GM18511 (cell line): ENCODE results near the gene SQOR.

ENCODE experiments used
- ATAC-seq: cut with Tn5 transposase; IDR thresholded peaks from one replicate; pipeline ENCODE4 v1.9.1; 2021; ENCODE audit warnings: mild to moderate bottlenecking, moderate library complexity; ENCODE audit not compliant: unreplicated experiment

Gene SQOR

GRCh38 chr15:45634432-45635190, at the start of gene SQOR:
SQOR (plus strand) TSS chr15:45635029; CDS start chr15:45658924, 23,895 bp downstream.
- peak; percentile 74 for ATAC-seq

- no peak for ATAC-seq
These were observed 49.6 kb upstream of the SQOR start for GRCh38 chr15:45585069-45585791.

- no peak for ATAC-seq
These were observed 48.7 kb upstream of the SQOR start for GRCh38 chr15:45586125-45586524.

- ATAC-seq, result peak; percentile 8
These were observed 48.2 kb upstream of the SQOR start for GRCh38 chr15:45586601-45587094.

GRCh38 chr15:45587095-45587862, 47.5 kb upstream of the SQOR start, which contains the start of gene BLOC1S6:
BLOC1S6 (plus strand) TSS chr15:45587379; CDS start chr15:45587444, 65 bp downstream.
- peak; percentile 86 for ATAC-seq

DNA sequence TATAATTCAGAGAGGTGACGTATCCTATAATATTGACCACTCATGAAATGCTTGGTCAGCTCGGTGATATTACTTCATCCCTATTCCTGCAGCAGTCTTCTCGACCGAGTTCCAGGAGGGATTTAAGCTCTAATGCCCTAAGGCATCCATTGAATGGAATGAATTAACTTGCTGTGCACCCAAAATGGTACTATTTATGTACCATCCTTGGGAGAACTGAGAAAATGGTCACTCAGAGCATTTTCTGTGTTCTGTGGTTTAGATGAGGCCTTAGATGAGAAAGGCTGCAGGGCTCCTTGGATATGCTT, 47.0 kb upstream of the SQOR start:
- no peak for ATAC-seq

DNA sequence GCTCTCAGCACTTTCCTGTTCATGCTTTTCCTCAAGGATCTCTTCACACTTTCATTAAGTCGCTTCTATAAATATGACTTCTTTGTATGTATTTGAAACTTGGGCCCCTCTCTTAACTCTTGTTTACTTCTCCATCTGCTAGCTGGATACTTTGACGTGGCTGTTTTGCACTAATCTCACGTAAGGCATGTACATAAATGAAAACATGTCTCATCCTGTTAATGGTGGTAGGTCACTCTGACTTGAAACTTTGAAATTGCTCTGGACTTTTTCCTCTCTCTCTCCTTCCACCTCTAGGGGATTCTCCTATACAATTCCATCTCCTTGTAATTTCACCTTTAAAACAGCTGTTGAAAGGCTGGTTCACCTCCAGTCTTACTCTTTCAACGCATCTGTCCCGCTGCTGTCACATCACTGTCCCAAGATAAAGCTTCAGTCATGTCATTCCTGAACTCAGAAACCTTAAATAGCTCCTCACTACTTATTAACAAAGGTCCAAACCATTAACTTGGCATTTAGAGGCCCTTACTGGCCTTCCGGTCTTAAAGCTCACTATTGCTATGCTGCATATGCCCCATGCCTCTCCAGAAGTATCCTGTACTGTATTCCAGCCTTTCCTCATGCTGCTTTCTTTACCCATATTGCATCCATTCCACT, 46.5 kb upstream of the SQOR start:
- no peak for ATAC-seq

DNA sequence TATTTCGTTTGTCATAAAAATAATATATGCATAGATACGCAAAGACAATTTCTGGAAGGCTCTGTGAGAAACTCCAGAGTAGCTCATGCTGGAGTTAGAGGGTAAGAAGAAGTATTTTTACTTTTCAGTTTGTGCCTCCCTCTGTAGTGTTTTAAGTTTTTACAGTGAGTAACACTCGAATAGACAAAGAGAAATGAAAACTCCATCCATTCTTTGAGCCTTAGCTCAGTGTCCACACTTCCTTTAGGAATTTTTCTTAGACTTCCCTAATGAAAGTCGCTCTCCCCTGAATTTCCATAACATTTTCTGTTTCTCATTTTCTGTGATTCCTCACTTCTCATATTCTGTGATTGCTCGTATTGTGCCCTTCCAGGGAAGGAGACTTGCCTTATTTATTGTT, 45.6 kb upstream of the SQOR start:
- ATAC-seq, result no peak

DNA sequence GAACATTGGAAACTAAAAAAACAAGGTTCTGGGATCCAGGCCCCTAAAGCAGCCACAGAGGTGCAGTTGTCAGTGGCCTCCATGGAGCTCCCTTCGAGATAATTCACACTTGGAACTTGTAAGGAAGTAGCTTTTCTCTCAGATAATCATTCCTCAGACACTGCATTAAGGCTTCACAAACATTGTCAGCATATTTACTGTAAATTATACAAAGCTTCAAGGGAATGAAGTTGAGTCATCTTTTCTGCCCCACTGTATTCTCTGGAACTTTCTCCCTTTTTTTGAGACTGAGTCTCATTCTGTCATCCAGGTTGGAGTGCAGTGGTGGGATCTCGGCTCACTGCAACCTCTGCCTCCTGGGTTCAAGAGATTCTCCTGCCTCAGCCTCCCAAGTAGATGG, 40.5 kb upstream of the SQOR start:
- no peak for ATAC-seq

DNA sequence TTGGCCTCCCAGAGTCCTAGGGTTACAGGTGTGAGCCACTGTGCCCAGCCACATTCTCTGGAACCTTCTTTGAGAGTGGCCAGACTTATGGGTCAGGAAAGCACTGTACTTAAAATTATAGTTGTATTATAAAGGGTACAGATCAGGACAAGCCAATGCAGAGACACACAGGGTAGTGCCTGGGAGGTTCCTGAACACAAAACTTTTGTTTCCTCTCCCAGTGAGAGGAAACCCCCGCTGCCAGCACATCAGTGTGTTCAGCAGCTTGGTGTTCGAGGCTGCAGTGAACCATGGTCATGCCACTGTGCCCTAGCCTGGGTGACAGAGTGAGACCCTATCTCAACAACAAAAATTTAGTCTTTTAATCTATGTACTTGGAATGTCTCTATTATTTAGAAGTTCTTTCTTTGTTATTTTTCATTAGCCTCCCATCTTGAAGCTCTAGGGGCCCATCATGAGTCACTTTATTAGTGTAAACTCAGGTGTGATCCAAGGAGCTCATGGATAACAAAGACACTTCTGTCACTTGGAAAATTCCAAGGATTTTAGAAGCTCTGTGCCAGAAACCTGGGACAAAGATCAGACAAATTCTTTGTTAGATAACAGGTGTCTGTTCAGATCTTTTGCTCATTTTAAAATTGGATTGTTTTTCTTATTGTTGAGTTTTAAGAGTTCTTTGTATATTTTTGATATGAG, 39.8 kb upstream of the SQOR start:
- no peak for ATAC-seq

DNA sequence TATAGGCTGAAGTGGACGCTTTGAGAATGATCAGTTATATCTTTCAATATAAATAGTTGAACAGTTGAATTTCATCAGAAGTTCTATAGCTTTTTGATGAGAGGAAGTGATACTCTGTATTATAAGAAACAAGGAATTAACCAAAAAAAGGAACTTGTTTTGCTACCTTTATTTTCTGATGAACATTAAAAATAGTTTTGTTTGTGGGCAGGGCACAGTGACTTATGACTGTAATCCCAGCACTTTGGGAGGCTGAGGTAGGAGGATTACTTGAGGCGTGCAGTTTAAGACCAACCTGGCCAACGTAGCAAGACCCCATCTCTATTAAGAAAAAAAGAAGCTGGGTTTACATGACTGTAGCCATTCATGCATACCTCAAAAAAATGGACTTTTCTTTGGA, 30.9 kb upstream of the SQOR start:
- ATAC-seq, result no peak

DNA sequence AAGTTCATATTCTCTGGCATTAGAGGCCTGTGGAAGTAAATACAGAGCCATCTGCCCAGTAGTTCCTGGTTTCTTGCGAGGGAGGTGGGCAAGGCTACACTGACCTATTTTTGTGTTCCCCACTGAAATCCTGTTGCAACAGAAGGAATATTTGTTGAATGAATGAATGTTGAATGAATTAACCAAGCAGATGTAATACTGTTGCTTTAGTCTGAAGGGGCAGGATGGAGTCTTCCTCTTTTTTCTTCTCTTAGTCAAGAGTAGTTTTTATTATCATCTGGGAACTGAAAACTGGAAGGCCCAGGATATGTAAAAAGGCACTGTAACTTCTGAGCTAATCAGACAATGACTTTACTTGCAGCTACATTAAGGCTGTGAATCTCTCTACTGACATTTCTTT, 30.5 kb upstream of the SQOR start:
- no peak for ATAC-seq

DNA sequence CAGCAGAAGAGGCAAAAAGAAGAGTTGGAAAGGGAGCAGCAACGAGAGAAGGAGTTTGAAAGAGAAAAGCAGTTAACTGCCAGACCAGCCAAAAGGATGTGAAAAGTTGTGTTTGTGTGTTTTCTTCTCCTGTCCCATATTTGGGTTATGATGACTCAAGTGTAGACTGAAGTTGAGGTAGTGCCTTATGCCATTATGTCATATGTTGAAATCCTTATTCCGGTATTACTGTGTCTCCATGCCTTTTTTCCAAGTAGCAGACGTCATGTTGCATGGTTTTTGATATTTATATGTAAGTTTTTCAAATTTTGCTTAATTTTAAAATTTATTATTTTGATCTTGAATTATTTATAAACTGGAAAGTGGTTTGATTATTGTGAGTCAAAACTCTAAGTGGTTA, 28.4 kb upstream of the SQOR start:
- no peak for ATAC-seq

GRCh38 chr15:45606841-45607240, 28.0 kb upstream of the SQOR start:
- no peak for ATAC-seq

- ATAC-seq, result no peak
These were observed 23.5 kb upstream of the SQOR start for GRCh38 chr15:45611305-45611704.

DNA sequence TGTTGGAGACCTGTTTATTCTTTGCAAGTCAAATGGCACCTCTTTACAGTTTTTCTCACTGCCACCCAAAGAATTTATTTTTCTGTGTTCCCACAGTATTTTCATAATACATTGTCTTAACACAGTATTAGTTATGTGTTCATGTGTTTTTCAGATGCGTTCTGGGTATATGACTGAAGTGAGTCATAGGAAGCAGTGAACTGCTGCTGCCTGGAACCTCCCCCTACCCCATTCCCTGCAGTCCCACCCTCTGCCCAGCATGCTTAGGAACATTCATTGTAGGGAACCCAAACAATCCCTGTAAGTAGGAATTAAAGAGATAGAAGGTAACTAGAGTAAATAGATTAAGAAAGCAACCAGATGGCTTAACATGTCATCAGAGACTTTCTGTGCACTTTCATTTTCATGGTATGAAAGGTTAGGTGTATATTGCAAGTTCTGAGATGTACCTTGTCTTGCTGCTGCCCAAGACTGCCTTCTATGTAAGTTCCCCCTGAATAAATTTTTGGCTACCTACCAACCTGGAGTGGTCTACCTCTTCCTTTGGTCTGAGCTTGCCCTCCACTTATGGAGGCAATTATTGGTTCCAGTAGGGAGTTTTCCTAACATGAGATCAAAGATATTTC, 21.9 kb upstream of the SQOR start:
- no peak for ATAC-seq

DNA sequence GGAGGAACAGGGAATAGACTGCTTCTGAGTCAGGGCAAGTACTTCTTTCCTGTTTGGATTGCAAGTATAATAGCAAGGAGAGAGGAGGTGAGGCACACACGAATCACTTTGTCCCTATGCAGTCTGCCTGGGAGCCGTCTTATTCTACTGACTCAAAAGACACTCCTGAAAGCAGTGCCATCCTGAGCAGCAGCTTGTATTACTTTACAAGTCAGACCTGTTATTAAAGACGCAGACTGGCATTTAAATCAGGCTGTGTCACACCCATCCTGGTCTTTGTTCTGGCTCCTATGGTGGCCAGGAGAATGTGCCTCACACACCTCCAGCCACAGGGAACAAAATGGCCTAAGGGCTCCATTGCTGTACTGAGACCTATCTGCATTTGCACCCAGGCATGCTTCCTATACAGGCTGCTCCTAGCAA, 17.9 kb upstream of the SQOR start:
- ATAC-seq, result no peak

GRCh38 chr15:45618813-45619212, 16.0 kb upstream of the SQOR start:
- ATAC-seq, result no peak

GRCh38 chr15:45628136-45628535, 6.7 kb upstream of the SQOR start:
- ATAC-seq, result no peak
